Aorta (tissue), 5 donors: ENCODE results near the gene PRKAR1B. TPM values are rescaled to one million over a fixed set of nuclear protein-coding genes. Genes with fewer than 3 reads are reported as not detected.

Experiments used
- ATAC-seq: fragments of 200-7000 bp; cut with Tn5 transposase; one replicate; pipeline ENCODE4 v1.9.1; 2022; ENCODE audit warnings: moderate library complexity; ENCODE audit not compliant: low FRiP score
- DNase-seq, 2 donors: peaks; one replicate each; pipeline ENCODE4 v3.0.0-alpha.2; 2020
- H3K27ac ChIP-seq, 2 donors: one replicate each; pipeline ENCODE4 v1.5.1; 2013; ENCODE audit warnings: low read length in 2 of 2, mild to moderate bottlenecking in 2 of 2, moderate library complexity in 2 of 2, control low read depth in 1 of 2, inconsistent platforms in 1 of 2, low read depth in 1 of 2
- H3K27me3 ChIP-seq, 2 donors: one replicate each; pipeline ENCODE4 v1.6.1; 2013; ENCODE audit warnings: control low read depth in 1 of 2, low read length in 1 of 2, mild to moderate bottlenecking in 1 of 2, moderate library complexity in 1 of 2; ENCODE audit not compliant: insufficient read depth in 2 of 2, control insufficient read depth in 1 of 2
- H3K36me3 ChIP-seq, 2 donors: one replicate each; pipeline ENCODE4 v1.6.1; 2013; ENCODE audit warnings: control low read depth in 1 of 2, low read length in 1 of 2, mild to moderate bottlenecking in 1 of 2; ENCODE audit not compliant: insufficient read depth in 2 of 2, control insufficient read depth in 1 of 2
- H3K4me1 ChIP-seq, 2 donors: one replicate each; pipeline ENCODE4 v1.6.1; 2013; ENCODE audit warnings: low read length in 2 of 2, control low read depth in 1 of 2, mild to moderate bottlenecking in 1 of 2, moderate library complexity in 1 of 2; ENCODE audit not compliant: insufficient read depth in 2 of 2, control insufficient read depth in 1 of 2
- H3K4me3 ChIP-seq, 2 donors: one replicate each; pipeline ENCODE4 v1.5.1; 2013; ENCODE audit warnings: low read length in 2 of 2, control low read depth in 1 of 2, mild to moderate bottlenecking in 1 of 2
- H3K9me3 ChIP-seq: one replicate; pipeline ENCODE4 v1.6.1; 2013; ENCODE audit warnings: mild to moderate bottlenecking, low read length; ENCODE audit not compliant: control insufficient read depth
- WGBS, 2 donors: extraction: QIAGEN DNeasy Blood & Tissue Kit; methylation state at CpG; one replicate each; pipeline ENCODE4 v1.1.7; 2013; 5-methylcytosine and 5-hydroxymethylcytosine counted together
- intact Hi-C, 2 donors: fragments of 100-400 bp; cut with DNase I; formaldehyde crosslinking; loops; one replicate each; pipeline versions ENCODE4 v1.14.2 to v1.15.0; 2022
- polyA plus RNA-seq, 2 donors: library from polyadenylated mRNA; stranded (reverse); fragments of 200-250 nt; gene quantifications; one replicate each; pipeline ENCODE4 v1.2.3, GENCODE V29; 2013
- total RNA-seq, 2 donors: library from RNA; stranded (reverse); fragmentation: NEBNext Ultra II Directional; extraction: Animal tissue kit (Norgen Biotek cat#: 25700); gene quantifications; one replicate each; pipeline ENCODE4 v1.2.1, GENCODE V29; 2021
- donor health status: healthy with polysubstance abuse.
- donor health status: Bipolar disorder and iron deficiency.
- donor health status: DM: no; HTN: no; CAD: no.
- donor health status: DM: no; HTN: no; CAD: no.
- donor health status: DM: yes; HTN: yes; CAD: no.

PRKAR1B gene
- total and polyA plus RNA-seq, 4 donors = 6.6 to 16.2 (median 14.1) TPM

- DNase-seq (no peak), ATAC-seq (no peak)
- no peaks in the 10 kb centered on the region for H3K27me3 ChIP-seq
- no peaks in the 10 kb centered on the region for H3K36me3 ChIP-seq
- no peaks in the 10 kb centered on the region for H3K4me1 ChIP-seq
- H3K4me3 ChIP-seq = no peak overlapping the region
- intact Hi-C loops = loop anchor here in 1 of 2 donors (10.0 kb wide), 1 partner anchor 52 kb away; no protein-coding TSS in a partner anchor
- no peaks in the 10 kb centered on the region for H3K9me3 ChIP-seq
- 93 to 97% methylated on average over 17 of the region's 17 CpGs for WGBS, 2 donors
- no peak overlapping the region for H3K27ac ChIP-seq
Observed at GRCh38 chr7:596819-597182, 130.3 kb downstream of the PRKAR1B start.

GRCh38 chr7:596071-596818 is 130.8 kb downstream of the PRKAR1B start:
- 96 to 97% methylated on average over 30 of the region's 30 CpGs for WGBS, 2 donors
- intact Hi-C loops = loop anchor here in 1 of 2 donors (10.0 kb wide), 1 partner anchor 51 kb away; no protein-coding TSS in a partner anchor
- H3K4me3 ChIP-seq = no peak overlapping the region
- no peaks in the 10 kb centered on the region for H3K4me1 ChIP-seq
- ATAC-seq (no peak), DNase-seq (peak in 1 of 2 donors; percentile 38)
- no peaks in the 10 kb centered on the region for H3K27me3 ChIP-seq
- no peaks in the 10 kb centered on the region for H3K36me3 ChIP-seq
- H3K27ac ChIP-seq = no peak overlapping the region
- no peaks in the 10 kb centered on the region for H3K9me3 ChIP-seq

- H3K4me1 ChIP-seq = no peaks in the 10 kb centered on the region
- ATAC-seq (no peak), DNase-seq (no peak)
- no peaks in the 10 kb centered on the region for H3K27me3 ChIP-seq
- no peak overlapping the region for H3K4me3 ChIP-seq
- H3K9me3 ChIP-seq = no peaks in the 10 kb centered on the region
- WGBS, 2 donors = 97% methylated on average over 10 of the region's 10 CpGs
- intact Hi-C loops = loop anchor here in 1 of 2 donors (10.0 kb wide), 1 partner anchor 51 kb away; no protein-coding TSS in a partner anchor
- H3K36me3 ChIP-seq = no peaks in the 10 kb centered on the region
- H3K27ac ChIP-seq = no peak overlapping the region
Observed at GRCh38 chr7:595621-596010, 131.5 kb downstream of the PRKAR1B start.

- no peaks in the 10 kb centered on the region for H3K27me3 ChIP-seq
- H3K4me1 ChIP-seq = no peaks in the 10 kb centered on the region
- intact Hi-C loops = loop anchor here in 1 of 2 donors (10.0 kb wide), 1 partner anchor 50 kb away; no protein-coding TSS in a partner anchor
- no peak overlapping the region for H3K27ac ChIP-seq
- DNase-seq (peak in 1 of 2 donors; percentile 46), ATAC-seq (no peak)
- no peaks in the 10 kb centered on the region for H3K9me3 ChIP-seq
- no peaks in the 10 kb centered on the region for H3K36me3 ChIP-seq
- WGBS, 2 donors = 97% methylated on average over 29 of the region's 29 CpGs
- no peak overlapping the region for H3K4me3 ChIP-seq
Observed at GRCh38 chr7:594920-595620, 132.0 kb downstream of the PRKAR1B start.

GRCh38 chr7:594212-594913 is 132.7 kb downstream of the PRKAR1B start:
- 95 to 96% methylated on average over 16 of the region's 16 CpGs for WGBS, 2 donors
- intact Hi-C loops = loop anchor here in 1 of 2 donors (10.0 kb wide), 1 partner anchor 50 kb away; no protein-coding TSS in a partner anchor
- Histone ChIP-seq H3K36me3 (no peaks in the 10 kb centered on the region), H3K4me3 (no peak overlapping the region), H3K9me3 (no peaks in the 10 kb centered on the region), H3K4me1 (no peaks in the 10 kb centered on the region), H3K27ac (no peak overlapping the region), H3K27me3 (no peaks in the 10 kb centered on the region)
- DNase-seq (no peak), ATAC-seq (no peak)

GRCh38 chr7:593324-594115 is 133.6 kb downstream of the PRKAR1B start:
- peak in 1 of 2 donors; percentile 72 for DNase-seq
- intact Hi-C loops = loop anchor here in 1 of 2 donors (10.0 kb wide), 1 partner anchor 49 kb away; no protein-coding TSS in a partner anchor
- no peak for ATAC-seq

GRCh38 chr7:591856-592628 is 135.0 kb downstream of the PRKAR1B start:
- Histone ChIP-seq H3K27me3 (no peaks in the 10 kb centered on the region), H3K9me3 (no peaks in the 10 kb centered on the region), H3K4me1 (no peaks in the 10 kb centered on the region), H3K27ac (no peak overlapping the region), H3K4me3 (no peak overlapping the region), H3K36me3 (no peaks in the 10 kb centered on the region)
- DNase-seq (peak in 1 of 2 donors; percentile 47), ATAC-seq (no peak)
- intact Hi-C loops = loop anchor here in 1 of 2 donors (10.0 kb wide), 1 partner anchor 47 kb away; no protein-coding TSS in a partner anchor
- 93 to 97% methylated on average over 42 of the region's 42 CpGs for WGBS, 2 donors

More at GRCh38 chr7:593324-594115, 133.6 kb downstream of the PRKAR1B start:
- Histone ChIP-seq H3K36me3 (no peaks in the 10 kb centered on the region), H3K4me3 (no peak overlapping the region), H3K27me3 (no peaks in the 10 kb centered on the region), H3K9me3 (no peaks in the 10 kb centered on the region), H3K27ac (peak overlapping the region in 1 of 2 donors; percentile 19), H3K4me1 (no peaks in the 10 kb centered on the region)
- 34 to 39% methylated on average over 34 of the region's 34 CpGs for WGBS, 2 donors
